WTC11 (cell line): ENCODE data around the gene TPX2.

ENCODE experiments used
- CTCF ChIP-seq: fragments of 200-600 bp; IDR thresholded peaks from 2 replicates; pipeline ENCODE4 v1.8.0; 2022; ENCODE audit warnings: antibody characterized with exemption
- E2F5 ChIP-seq: sonication (generic); formaldehyde crosslinking; IDR thresholded peaks from 2 replicates; pipeline ENCODE4 v1.8.1; 2022; ENCODE audit warnings: mild to moderate bottlenecking, moderate library complexity, missing genetic modification reagents

- TF ChIP-seq E2F5: no peak
- TF ChIP-seq CTCF: no peak
Measured at GRCh38 chr20:31809661-31810060, 70.6 kb downstream of the TPX2 start.
